DND-41 (cell line): ENCODE data around the gene TMEM44.

Experiments
- CTCF ChIP-seq: IDR thresholded peaks from 2 replicates; pipeline ENCODE4 v1.5.1; 2012; ENCODE audit warnings: borderline replicate concordance, low read length, moderate library complexity, mild to moderate bottlenecking; ENCODE audit not compliant: poor library complexity, severe bottlenecking; ENCODE audit errors: extremely low read depth
- EZH2 ChIP-seq: IDR thresholded peaks from 3 replicates; pipeline ENCODE4 v1.6.1; 2012; ENCODE audit warnings: borderline replicate concordance, low read depth, mild to moderate bottlenecking, moderate library complexity, low read length, inconsistent platforms; ENCODE audit not compliant: severe bottlenecking

- TF ChIP-seq CTCF (no peak), EZH2 (no peak)
Measured at GRCh38 chr3:194598771-194599557, 34.3 kb downstream of the TMEM44 start.
